Measurements from ENCODE around the gene VWA3A. TPM values are rescaled to one million over a fixed set of nuclear protein-coding genes. Genes with fewer than 3 reads are reported as not detected.
"Not testable (repeated sequence)": the region's sequence is repeated elsewhere in the genome, so short reads cannot be mapped to it uniquely, and the experiment has no call there.

VWA3A gene
- total RNA-seq, 1 donor from 2014 or later: not detected

GRCh38 chr16:22171953-22172352 is 79.6 kb downstream of the VWA3A start:
- H3K4me3 ChIP-seq (ENCODE audit: insufficient read depth, low read depth, low read length): no peak overlapping the region
- H3K27me3 ChIP-seq (ENCODE audit: insufficient read depth, low read length): no peaks in the 10 kb centered on the region
- H3K9me3 Mint-ChIP-seq (ENCODE audit: unreplicated experiment): no peaks in the 10 kb centered on the region
- no peaks in the 10 kb centered on the region for H3K36me3 ChIP-seq (ENCODE audit: insufficient read depth, low read length)
- no peak overlapping the region for H3K4me3 Mint-ChIP-seq (ENCODE audit: unreplicated experiment)
- H2AFZ ChIP-seq (ENCODE audit: low read depth, low read length): no peak overlapping the region
- no peaks in the 10 kb centered on the region for H3K79me2 ChIP-seq (ENCODE audit: insufficient read depth, low read length)
- H4K20me1 ChIP-seq (ENCODE audit: insufficient read depth, low read length): no peaks in the 10 kb centered on the region
- no peak overlapping the region for H3K27ac ChIP-seq (ENCODE audit: low read depth, low read length)
- H3K9ac ChIP-seq (ENCODE audit: low read length): no peak overlapping the region
- no peaks in the 10 kb centered on the region for H3K4me1 Mint-ChIP-seq (ENCODE audit: low read depth, unreplicated experiment)
- H3K4me1 ChIP-seq (ENCODE audit: insufficient read depth, low read length): no peaks in the 10 kb centered on the region
- no peak for FAIRE-seq
- no peaks in the 10 kb centered on the region for H3K9me3 ChIP-seq (ENCODE audit: insufficient read depth, low read depth, low read length)
- no peak overlapping the region for H3K4me2 ChIP-seq (ENCODE audit: low read length)
- no peak for DNase-seq (ENCODE audit: low read depth)
- no peak overlapping the region for H3K27ac Mint-ChIP-seq (ENCODE audit: unreplicated experiment)
- TF ChIP-seq EZH2 (IDR thresholded peaks at IDR 0.05; ENCODE audit: insufficient read depth, low read length): no peak
- TF ChIP-seq, protein P1, sequence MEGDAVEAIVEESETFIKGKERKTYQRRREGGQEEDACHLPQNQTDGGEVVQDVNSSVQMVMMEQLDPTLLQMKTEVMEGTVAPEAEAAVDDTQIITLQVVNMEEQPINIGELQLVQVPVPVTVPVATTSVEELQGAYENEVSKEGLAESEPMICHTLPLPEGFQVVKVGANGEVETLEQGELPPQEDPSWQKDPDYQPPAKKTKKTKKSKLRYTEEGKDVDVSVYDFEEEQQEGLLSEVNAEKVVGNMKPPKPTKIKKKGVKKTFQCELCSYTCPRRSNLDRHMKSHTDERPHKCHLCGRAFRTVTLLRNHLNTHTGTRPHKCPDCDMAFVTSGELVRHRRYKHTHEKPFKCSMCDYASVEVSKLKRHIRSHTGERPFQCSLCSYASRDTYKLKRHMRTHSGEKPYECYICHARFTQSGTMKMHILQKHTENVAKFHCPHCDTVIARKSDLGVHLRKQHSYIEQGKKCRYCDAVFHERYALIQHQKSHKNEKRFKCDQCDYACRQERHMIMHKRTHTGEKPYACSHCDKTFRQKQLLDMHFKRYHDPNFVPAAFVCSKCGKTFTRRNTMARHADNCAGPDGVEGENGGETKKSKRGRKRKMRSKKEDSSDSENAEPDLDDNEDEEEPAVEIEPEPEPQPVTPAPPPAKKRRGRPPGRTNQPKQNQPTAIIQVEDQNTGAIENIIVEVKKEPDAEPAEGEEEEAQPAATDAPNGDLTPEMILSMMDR (IDR thresholded peaks at IDR 0.05; ENCODE audit: insufficient read depth, low read depth, low read length): no peak
- peaks cover 6% of the 10 kb centered on the region for H3K27me3 Mint-ChIP-seq (ENCODE audit: low read depth, unreplicated experiment)
- H3K36me3 Mint-ChIP-seq (ENCODE audit: low read depth, unreplicated experiment): no peaks in the 10 kb centered on the region

DNA sequence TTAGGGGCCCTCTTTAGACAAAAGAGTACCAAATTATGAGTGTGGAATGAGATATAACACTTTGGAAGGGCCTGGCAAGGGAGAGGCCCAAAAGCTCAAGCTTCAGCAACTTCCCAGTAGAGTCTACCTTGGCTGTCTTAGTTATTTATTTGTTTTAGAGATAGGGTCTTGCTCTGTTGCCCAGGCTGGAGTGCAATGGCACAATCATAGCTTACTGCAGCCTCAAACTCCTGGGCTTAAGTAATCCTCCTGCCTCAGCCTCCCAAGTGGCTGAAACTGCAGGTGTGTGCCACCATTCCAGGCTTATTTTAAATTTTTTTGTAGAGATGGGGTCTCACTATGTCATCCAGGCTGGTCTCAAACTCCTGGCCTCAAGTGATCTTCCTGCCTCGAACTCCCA is 80.3 kb downstream of the VWA3A start:
- not testable (repeated sequence) for H4K20me1 ChIP-seq (ENCODE audit: insufficient read depth, low read length); FAIRE-seq; H2AFZ ChIP-seq (ENCODE audit: low read depth, low read length); H3K27me3 ChIP-seq (ENCODE audit: insufficient read depth, low read length); H3K79me2 ChIP-seq (ENCODE audit: insufficient read depth, low read length); H3K9me3 ChIP-seq (ENCODE audit: insufficient read depth, low read depth, low read length); H3K36me3 ChIP-seq (ENCODE audit: insufficient read depth, low read length); H3K9me3 Mint-ChIP-seq (ENCODE audit: unreplicated experiment); H3K4me1 Mint-ChIP-seq (ENCODE audit: low read depth, unreplicated experiment); H3K4me3 Mint-ChIP-seq (ENCODE audit: unreplicated experiment); H3K4me3 ChIP-seq (ENCODE audit: insufficient read depth, low read depth, low read length); H3K4me2 ChIP-seq (ENCODE audit: low read length); DNase-seq (ENCODE audit: low read depth); H3K4me1 ChIP-seq (ENCODE audit: insufficient read depth, low read length); H3K27me3 Mint-ChIP-seq (ENCODE audit: low read depth, unreplicated experiment); H3K27ac ChIP-seq (ENCODE audit: low read depth, low read length); H3K9ac ChIP-seq (ENCODE audit: low read length); H3K36me3 Mint-ChIP-seq (ENCODE audit: low read depth, unreplicated experiment); H3K27ac Mint-ChIP-seq (ENCODE audit: unreplicated experiment)

- H3K9me3 ChIP-seq (ENCODE audit: insufficient read depth, low read depth, low read length): no peaks in the 10 kb centered on the region
- H3K9me3 Mint-ChIP-seq (ENCODE audit: unreplicated experiment): no peaks in the 10 kb centered on the region
- H3K79me2 ChIP-seq (ENCODE audit: insufficient read depth, low read length): no peaks in the 10 kb centered on the region
- no peaks in the 10 kb centered on the region for H3K36me3 Mint-ChIP-seq (ENCODE audit: low read depth, unreplicated experiment)
- H3K4me2 ChIP-seq (ENCODE audit: low read length): no peak overlapping the region
- no peak overlapping the region for H3K27ac Mint-ChIP-seq (ENCODE audit: unreplicated experiment)
- TF ChIP-seq, protein P1 (IDR thresholded peaks at IDR 0.05; ENCODE audit: insufficient read depth, low read depth, low read length): no peak
- TF ChIP-seq EZH2 (IDR thresholded peaks at IDR 0.05; ENCODE audit: insufficient read depth, low read length): no peak
- no peak overlapping the region for H3K4me3 Mint-ChIP-seq (ENCODE audit: unreplicated experiment)
- H3K27ac ChIP-seq (ENCODE audit: low read depth, low read length): no peak overlapping the region
- peaks cover 2% of the 10 kb centered on the region for H3K27me3 ChIP-seq (ENCODE audit: insufficient read depth, low read length)
- H3K36me3 ChIP-seq (ENCODE audit: insufficient read depth, low read length): no peaks in the 10 kb centered on the region
- DNase-seq (ENCODE audit: low read depth): no peak
- peaks cover 18% of the 10 kb centered on the region for H3K27me3 Mint-ChIP-seq (ENCODE audit: low read depth, unreplicated experiment)
- FAIRE-seq: no peak
- H4K20me1 ChIP-seq (ENCODE audit: insufficient read depth, low read length): no peaks in the 10 kb centered on the region
- no peak overlapping the region for H3K4me3 ChIP-seq (ENCODE audit: insufficient read depth, low read depth, low read length)
- H3K4me1 Mint-ChIP-seq (ENCODE audit: low read depth, unreplicated experiment): no peaks in the 10 kb centered on the region
- no peak overlapping the region for H2AFZ ChIP-seq (ENCODE audit: low read depth, low read length)
- no peaks in the 10 kb centered on the region for H3K4me1 ChIP-seq (ENCODE audit: insufficient read depth, low read length)
- no peak overlapping the region for H3K9ac ChIP-seq (ENCODE audit: low read length)
Observed at GRCh38 chr16:22174642-22175041, 82.3 kb downstream of the VWA3A start.
